CD4-positive, alpha-beta T cell treated with Interleukin-6 at 100 ng/mL for 8 hours (primary cell): Measurements from ENCODE around the gene LRPAP1.
A peak's percentile ranks its signal among the peaks of the same experiment; 100 is the strongest.
"Not testable (repeated sequence)": the region's sequence is repeated elsewhere in the genome, so short reads cannot be mapped to it uniquely, and the experiment has no call there.

Experiments used
- DNase-seq: peaks from one replicate; pipeline ENCODE4 v3.0.0-alpha.2; 2020; ENCODE audit warnings: mixed read lengths, low spot score

Gene LRPAP1

DNA sequence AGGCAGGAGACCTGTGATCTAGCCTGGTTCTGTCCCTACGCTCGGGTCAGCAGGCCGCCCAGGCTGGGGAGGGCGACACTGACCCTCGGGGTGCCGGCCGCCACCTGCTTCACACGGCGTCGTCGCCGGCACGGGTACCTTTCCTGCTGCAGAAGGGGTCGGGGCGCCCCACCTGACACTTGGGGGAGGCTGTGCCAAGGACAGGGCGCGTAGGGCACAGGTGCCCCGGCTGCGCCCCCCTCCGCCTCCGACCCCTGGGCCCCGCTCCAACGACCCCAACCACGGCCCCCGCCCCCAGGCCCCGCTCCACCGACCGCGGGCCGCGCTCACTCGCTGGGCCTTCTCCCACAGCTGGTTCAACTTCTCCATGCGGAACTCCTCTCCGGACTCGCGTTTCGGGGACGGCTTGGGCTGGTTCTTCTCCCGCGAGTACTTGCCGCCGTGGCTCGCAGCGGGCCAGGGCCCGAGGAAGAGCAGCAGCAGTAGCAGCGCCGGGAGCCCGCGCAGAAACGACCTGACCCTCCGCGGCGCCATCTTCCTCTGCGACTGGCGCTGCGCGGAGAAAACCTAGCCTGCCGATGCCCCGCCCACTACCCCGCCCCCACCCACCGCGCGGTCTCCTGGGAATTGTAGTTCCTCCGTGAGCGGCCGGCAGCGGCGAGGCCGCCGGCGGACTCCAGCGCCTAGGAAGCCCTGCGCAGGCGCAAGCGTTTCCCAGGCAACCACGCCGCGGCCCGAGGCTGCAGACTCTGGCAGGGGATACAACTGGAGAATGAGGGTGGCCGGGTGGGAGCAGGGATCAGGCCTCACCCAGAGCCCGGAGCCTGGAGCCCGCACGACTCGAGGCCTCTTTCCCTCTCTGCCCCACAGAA is at the start of gene LRPAP1:
Gene LRPAP1 (minus strand): TSS at position 544 of the 872 bp plus-strand sequence. CDS start 10 bp downstream, at position 534.
- DNase-seq = peak; percentile 89

- not testable (repeated sequence) for DNase-seq
Measured at GRCh38 chr4:3581334-3582090, 49.3 kb upstream of the LRPAP1 start.

DNA sequence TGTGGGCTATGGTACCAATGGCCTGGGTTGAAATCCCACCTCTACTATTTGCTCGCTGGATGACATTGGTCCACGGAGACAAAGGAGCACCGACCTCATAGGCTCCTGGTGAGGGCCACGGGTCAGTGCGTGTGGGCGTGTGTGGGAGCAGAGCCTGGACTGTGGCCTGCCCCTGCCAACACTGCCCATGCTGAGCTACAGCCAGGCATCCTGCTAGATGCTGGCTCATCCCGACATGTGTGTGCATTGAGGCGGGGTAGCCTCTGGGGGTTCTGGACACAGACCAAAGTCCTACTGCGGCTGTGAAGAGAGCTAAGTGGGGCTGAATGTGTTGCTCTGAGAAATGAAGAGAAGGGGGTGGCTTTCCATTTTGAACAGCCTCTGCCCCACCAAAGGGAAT is 48.6 kb upstream of the LRPAP1 start:
- DNase-seq = not testable (repeated sequence)

DNA sequence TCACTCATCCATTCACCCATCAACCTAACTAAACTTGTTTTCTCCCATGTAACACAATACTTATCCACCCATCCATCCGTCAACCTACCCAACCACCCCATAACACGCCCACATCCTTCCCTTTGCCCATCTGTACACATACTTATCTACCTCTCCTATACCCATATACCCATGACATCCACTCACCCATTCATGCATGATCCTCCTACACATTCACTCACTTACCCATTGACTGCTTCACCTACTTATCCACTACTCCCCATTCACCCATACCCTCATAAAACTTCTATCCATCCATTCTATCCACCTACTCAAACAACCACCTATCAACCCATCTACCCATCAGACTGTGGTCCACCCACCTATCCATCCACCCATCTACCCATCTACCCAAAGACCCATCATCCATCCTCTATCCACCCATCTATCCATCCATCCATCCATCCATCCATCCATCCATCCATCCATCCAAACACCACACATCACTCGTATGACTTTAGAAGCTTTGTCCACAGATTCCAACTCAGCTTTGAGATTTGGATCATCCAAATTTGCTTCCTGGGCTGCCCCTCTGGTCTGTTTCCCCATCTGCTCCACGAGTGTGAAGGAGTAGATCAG is 46.4 kb upstream of the LRPAP1 start:
- DNase-seq = not testable (repeated sequence)

DNA sequence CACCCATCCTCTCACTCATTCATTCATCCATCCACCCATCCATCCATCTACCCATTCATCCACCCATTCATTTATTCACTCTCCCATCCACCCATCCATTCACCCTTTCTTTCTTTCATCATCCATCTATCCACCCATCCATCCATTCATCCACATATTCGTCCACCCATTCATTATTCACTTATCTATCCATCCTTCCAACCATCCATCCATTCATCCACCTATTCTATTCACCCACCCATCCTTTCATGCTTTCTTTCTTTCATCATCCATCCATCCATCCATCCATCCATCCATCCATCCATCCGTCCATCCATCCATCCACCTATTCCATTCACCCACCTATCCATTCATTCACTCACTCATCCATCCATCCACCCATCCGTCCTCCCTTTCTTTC is 45.8 kb upstream of the LRPAP1 start:
- not testable (repeated sequence) for DNase-seq

DNA sequence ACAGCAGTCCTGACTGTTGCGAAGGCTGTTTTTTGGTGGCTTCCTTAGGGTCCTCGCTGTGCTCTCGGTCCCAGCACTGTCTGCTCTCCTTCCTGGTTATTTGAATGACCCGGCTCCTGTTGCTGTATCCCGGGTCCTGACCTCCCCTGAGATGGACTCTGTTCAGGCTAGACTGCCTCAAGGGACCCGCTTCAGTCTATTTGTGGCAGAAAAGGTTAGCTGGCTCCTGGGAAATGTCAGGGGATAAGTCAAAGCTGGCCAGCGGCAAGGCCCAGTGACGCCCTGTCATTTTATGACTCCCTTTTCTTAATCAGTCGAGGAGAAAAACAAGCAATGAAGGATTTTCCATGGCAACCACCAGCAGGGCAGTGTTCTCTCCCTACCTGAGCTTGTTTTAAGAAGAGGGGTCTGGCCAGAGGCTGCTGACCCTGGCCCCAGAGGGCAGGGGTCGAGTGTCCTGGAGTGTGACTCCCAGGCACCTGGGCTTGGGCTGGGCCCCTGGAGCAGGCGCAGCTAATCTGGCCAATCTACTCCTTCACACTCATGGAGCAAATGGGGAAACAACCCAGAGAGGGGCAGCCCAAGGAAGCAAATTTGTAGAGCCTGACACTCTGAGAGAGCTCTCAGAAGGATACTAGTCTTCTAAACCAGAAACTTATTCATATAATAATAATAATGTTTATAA is 45.1 kb upstream of the LRPAP1 start:
- DNase-seq = not testable (repeated sequence)

- not testable (repeated sequence) for DNase-seq
Measured at GRCh38 chr4:3576533-3577207, 44.4 kb upstream of the LRPAP1 start.

GRCh38 chr4:3575426-3576369 is 43.5 kb upstream of the LRPAP1 start:
- not testable (repeated sequence) for DNase-seq

DNA sequence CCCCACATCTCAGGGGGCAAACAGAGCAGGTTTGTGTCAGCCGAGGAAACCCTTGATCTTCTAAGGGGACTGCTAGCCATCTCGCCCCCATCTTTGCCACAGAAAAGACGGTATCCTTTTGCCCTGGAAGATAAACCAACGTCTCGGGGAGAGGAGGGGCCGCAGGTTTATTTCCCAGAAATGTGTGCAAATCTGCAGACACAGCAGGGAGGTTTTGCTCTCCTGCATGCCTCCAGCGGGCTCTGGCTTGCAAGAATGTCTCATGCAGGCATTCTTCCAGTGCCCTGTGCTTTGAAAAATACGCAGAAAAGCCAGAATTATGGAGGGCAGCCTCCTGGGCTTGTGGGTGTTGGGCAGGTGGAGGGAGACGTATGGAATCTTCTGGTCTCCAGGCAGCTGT is 42.6 kb upstream of the LRPAP1 start:
- not testable (repeated sequence) for DNase-seq

DNA sequence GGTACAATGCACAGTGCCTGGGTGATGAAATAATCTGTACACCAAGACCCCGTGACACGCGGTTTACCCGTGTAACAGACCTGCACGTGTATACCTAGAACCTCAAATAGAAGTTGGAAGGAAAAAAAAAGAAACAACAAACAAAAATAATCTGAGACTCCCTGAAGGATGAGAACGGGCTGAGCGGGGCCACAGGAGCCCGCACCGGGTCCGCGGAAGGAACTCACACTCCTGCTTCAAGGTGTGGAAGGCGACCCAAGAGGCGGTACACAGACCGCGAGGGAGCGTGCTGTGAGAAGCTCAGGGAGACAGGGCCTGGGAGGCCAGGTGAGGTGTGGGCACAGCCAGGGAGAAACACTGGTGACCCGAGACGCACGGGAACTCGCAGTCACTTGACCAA is 42.1 kb upstream of the LRPAP1 start:
- DNase-seq = not testable (repeated sequence)

DNA sequence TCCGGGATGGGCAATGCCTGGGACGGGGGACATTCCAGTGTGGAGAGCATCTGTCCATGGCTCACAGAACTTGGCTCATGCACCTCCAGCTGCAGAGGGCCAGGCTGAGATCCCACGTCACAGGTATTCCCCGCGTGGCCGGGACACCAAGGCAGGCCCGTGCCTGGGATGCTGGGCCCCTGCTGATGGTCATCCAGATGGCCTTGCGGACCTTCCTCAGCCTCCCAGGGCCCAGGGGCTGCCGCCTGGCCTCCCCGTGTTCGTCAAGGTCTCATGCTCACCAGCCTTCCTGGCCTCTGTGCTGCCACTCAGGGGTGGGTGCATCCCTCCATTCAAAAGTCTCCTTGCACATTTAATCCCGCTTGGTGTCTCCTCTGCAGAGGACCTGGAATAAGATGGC is 40.9 kb upstream of the LRPAP1 start:
- no peak for DNase-seq

DNA sequence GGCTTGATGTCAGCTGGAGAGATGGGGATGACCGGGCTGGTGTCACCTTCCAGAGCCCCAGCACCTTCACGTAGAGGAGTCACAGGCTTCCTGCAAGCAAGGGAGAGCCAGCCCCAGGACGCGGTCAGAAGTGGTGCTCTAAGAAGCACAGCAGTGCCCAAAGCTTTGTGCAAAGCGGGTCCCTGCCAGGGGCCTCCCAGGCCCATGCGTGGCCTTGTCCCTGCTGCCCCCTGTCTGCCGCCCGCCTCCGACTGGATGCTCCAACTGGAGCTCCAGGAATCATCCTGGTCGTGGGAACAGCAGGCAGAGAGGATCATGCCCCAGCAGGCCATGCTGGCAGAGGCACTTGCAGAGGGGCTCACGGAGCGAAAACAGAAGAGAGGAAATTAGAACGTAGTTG is 40.1 kb upstream of the LRPAP1 start:
- DNase-seq = no peak

GRCh38 chr4:3571921-3572320 is 39.7 kb upstream of the LRPAP1 start:
- no peak for DNase-seq

DNA sequence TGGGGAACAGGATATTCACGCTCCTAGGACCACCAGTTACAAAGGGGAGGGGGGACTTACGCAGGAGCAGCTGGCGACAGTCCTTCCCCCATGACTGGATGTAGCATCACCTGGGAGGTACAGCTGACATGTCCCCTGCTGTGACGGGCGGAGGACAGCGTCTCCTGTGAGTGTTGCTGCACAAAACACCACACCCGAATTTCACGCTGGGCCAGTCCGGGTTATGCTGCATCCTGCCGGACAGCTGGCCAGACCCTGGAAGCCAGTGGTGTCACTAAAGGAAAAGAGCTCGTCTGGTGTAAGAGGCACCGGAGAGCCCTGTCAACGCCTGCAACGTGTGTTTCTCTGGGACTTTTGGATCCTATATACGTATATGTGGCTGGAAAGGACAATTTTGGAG is 38.7 kb upstream of the LRPAP1 start:
- not testable (repeated sequence) for DNase-seq

GRCh38 chr4:3569611-3570010 is 37.4 kb upstream of the LRPAP1 start:
- not testable (repeated sequence) for DNase-seq

- DNase-seq = not testable (repeated sequence)
Measured at GRCh38 chr4:3566701-3567100, 34.5 kb upstream of the LRPAP1 start.

GRCh38 chr4:3566301-3566700 is 34.1 kb upstream of the LRPAP1 start:
- not testable (repeated sequence) for DNase-seq

DNA sequence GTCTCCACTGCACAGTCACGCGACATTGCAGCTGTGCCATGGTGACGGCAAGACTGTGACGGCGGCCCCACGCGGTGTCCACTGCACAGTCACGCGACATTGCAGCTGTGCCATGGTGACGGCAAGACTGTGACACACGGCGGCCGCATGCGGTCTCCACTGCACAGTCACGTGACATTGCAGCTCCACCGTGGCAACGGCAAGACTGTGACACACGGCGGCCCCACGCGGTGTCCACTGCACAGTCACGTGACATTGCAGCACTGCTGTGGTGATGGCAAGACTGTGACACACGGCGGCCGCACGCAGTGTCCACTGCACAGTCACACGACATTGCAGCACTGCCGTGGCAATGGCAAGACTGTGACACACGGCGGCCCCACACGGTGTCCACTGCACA is 32.7 kb upstream of the LRPAP1 start:
- DNase-seq = not testable (repeated sequence)

GRCh38 chr4:3563403-3563802 is 31.2 kb upstream of the LRPAP1 start:
- no peak for DNase-seq

GRCh38 chr4:3562127-3562526 is 29.9 kb upstream of the LRPAP1 start:
- DNase-seq = not testable (repeated sequence)
